HepG2 (cell line): ENCODE data around the gene CIT. TPM values are rescaled to one million over a fixed set of nuclear protein-coding genes. Genes with fewer than 3 reads are reported as not detected.
A peak's percentile ranks its signal among the peaks of the same experiment; 100 is the strongest.

Source experiments
- ATF7-NPFF ChIP-seq: sonication (generic); formaldehyde crosslinking; IDR thresholded peaks from 2 replicates; pipeline ENCODE4 v1.8.1; 2023; ENCODE audit warnings: mild to moderate bottlenecking, low read depth, missing genetic modification reagents, moderate library complexity
- GATAD2A ChIP-seq: IDR thresholded peaks from 2 replicates; pipeline ENCODE4 v1.6.1; 2016
- HMGXB4 ChIP-seq, 2 experiments: sonication (generic) in 1 of 2; formaldehyde crosslinking in 1 of 2; IDR thresholded peaks; 2 replicates each; pipeline versions ENCODE4 v1.4.0 to v1.6.1; 2018 to 2020; ENCODE audit warnings: missing genetic modification reagents in 2 of 2, borderline replicate concordance in 1 of 2, low read depth in 1 of 2, mild to moderate bottlenecking in 1 of 2, missing biosample characterization in 1 of 2
- KDM5A ChIP-seq: fragments of 200-600 bp; sonication (generic); IDR thresholded peaks from 2 replicates; pipeline ENCODE4 v1.7.0; 2018; ENCODE audit warnings: antibody characterized with exemption, mild to moderate bottlenecking, low read length, borderline replicate concordance
- TOE1 ChIP-seq: sonication (generic); formaldehyde crosslinking; IDR thresholded peaks from 2 replicates; pipeline ENCODE4 v1.4.0; 2020; ENCODE audit warnings: mild to moderate bottlenecking, missing genetic modification reagents
- ZBTB26 ChIP-seq: IDR thresholded peaks from 2 replicates; pipeline ENCODE4 v1.6.1; 2016; ENCODE audit warnings: missing compliant biosample characterization, missing genetic modification reagents, borderline replicate concordance
- ZFYVE20 ChIP-seq: sonication (generic); formaldehyde crosslinking; IDR thresholded peaks from 2 replicates; pipeline ENCODE4 v1.8.0; 2023; ENCODE audit warnings: low read depth, mild to moderate bottlenecking, moderate library complexity, missing genetic modification reagents, borderline replicate concordance
- ZNF24 ChIP-seq: fragments of 450-650 bp; IDR thresholded peaks from 2 replicates; pipeline ENCODE4 v1.6.1; 2017; ENCODE audit warnings: antibody characterized with exemption, mild to moderate bottlenecking
- ZNF331 ChIP-seq: sonication (generic); formaldehyde crosslinking; IDR thresholded peaks from 2 replicates; pipeline ENCODE4 v1.4.0; 2020; ENCODE audit warnings: missing genetic modification reagents
- ZNF337 ChIP-seq: sonication (generic); formaldehyde crosslinking; IDR thresholded peaks from 2 replicates; pipeline ENCODE4 v1.5.1; 2020; ENCODE audit warnings: missing genetic modification reagents, low read depth, mild to moderate bottlenecking, borderline replicate concordance
- ZNF563 ChIP-seq: sonication (generic); formaldehyde crosslinking; IDR thresholded peaks from 2 replicates; pipeline ENCODE4 v1.8.0; 2022; ENCODE audit warnings: mild to moderate bottlenecking, moderate library complexity, missing genetic modification reagents
- ZNF740 ChIP-seq: sonication (generic); formaldehyde crosslinking; IDR thresholded peaks from 2 replicates; pipeline ENCODE4 v1.4.0; 2020; ENCODE audit warnings: missing genetic modification reagents
- ZNF746 ChIP-seq: sonication (generic); formaldehyde crosslinking; IDR thresholded peaks from 2 replicates; pipeline ENCODE4 v1.8.0; 2022; ENCODE audit warnings: mild to moderate bottlenecking, missing genetic modification reagents
- ZSCAN20 ChIP-seq: sonication (generic); formaldehyde crosslinking; IDR thresholded peaks from 2 replicates; pipeline ENCODE4 v1.4.0; 2020; ENCODE audit warnings: missing genetic modification reagents, mild to moderate bottlenecking, borderline replicate concordance
- polyA plus RNA-seq, 8 experiments: library from polyadenylated mRNA; depleted of rRNA in 3 of 8; stranded (reverse) in 7 of 8; unstranded in 1 of 8; fragments of >200 nt; fragmentation: Illumina TruSeq in 4 of 8; extraction: Trizol in 4 of 8; gene quantifications; 2 replicates each; pipeline versions ENCODE4 v1.2.1 to v1.2.3, GENCODE V29; 2011 to 2016; ENCODE audit warnings: low read depth in 4 of 8, missing spikeins in 1 of 8, mixed read lengths in 1 of 8; ENCODE audit not compliant: insufficient read depth in 1 of 8
- total RNA-seq, 5 experiments: library from RNA; depleted of rRNA; stranded (reverse); fragments of >200 nt; fragmentation: Illumina TruSeq; extraction: Trizol; gene quantifications; 2 replicates each; pipeline ENCODE4 v1.2.3, GENCODE V29; 2016; ENCODE audit warnings: low read depth in 1 of 5
- TF ChIP-seq, protein P1 (sequence below): sonication (generic); formaldehyde crosslinking; IDR thresholded peaks from 2 replicates; pipeline ENCODE4 v1.5.0; 2020; ENCODE audit warnings: mild to moderate bottlenecking, missing genetic modification reagents, moderate library complexity

CIT gene
- total and polyA plus RNA-seq, 2 of the 13 experiments (the other 11 are each of a cell fraction or from before 2014, with no cell fraction given), result 7.7 to 11.7 TPM

DNA sequence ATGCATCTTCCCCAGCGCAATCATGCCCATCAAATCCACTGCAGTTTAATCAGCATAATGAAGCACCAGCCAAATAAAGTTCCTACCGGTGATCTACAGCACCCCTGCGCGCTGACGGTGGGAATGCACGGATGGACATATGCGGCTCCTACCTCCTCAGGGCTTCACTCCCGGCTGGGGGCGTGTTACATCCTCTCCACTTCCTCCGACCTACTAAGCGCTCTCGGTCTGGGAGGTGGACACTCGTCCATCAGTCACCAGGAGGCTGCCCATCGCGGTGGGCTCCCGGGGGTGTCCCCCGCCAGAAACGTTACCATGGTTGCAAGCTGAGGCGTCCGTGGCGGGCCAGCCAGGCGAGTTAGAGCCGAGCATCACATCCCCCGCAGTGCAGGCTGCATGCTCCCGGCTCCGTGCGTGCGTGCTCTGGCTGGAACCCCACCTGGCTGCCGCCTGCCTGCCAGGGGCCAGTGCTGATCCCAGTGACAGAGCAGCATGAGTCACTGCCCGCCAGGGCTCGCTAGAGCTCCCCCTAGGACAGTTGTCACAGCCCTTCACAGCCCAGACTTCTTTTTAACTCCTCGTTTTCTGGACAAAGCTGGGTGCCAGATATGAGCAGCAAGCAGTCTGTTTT is 73.0 kb downstream of the CIT start (continued):
- peak in 1 of 2 experiments; percentile 56; a peak in 1 of 4 replicates for TF ChIP-seq HMGXB4 (CRISPR knock-in tag; IDR thresholded peaks at IDR 0.05; ENCODE audit: borderline replicate concordance in 1 of 2, low read depth in 1 of 2)
- TF ChIP-seq, protein P1, sequence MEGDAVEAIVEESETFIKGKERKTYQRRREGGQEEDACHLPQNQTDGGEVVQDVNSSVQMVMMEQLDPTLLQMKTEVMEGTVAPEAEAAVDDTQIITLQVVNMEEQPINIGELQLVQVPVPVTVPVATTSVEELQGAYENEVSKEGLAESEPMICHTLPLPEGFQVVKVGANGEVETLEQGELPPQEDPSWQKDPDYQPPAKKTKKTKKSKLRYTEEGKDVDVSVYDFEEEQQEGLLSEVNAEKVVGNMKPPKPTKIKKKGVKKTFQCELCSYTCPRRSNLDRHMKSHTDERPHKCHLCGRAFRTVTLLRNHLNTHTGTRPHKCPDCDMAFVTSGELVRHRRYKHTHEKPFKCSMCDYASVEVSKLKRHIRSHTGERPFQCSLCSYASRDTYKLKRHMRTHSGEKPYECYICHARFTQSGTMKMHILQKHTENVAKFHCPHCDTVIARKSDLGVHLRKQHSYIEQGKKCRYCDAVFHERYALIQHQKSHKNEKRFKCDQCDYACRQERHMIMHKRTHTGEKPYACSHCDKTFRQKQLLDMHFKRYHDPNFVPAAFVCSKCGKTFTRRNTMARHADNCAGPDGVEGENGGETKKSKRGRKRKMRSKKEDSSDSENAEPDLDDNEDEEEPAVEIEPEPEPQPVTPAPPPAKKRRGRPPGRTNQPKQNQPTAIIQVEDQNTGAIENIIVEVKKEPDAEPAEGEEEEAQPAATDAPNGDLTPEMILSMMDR (CRISPR knock-in tag), result peak; percentile 76
- TF ChIP-seq ZSCAN20, result no peak
- TF ChIP-seq ZFYVE20 (CRISPR knock-in tag), result no peak
- no peak for TF ChIP-seq ZBTB26 (CRISPR knock-in tag)
- no peak for TF ChIP-seq ZNF24
- no peak for TF ChIP-seq ZNF746 (CRISPR knock-in tag)
- 0 out of 2 replicates have a peak, but pooled peaks have one; percentile 28 for TF ChIP-seq ZNF563
- no peak for TF ChIP-seq KDM5A
- no peak for TF ChIP-seq ZNF337 (CRISPR knock-in tag)
- TF ChIP-seq TOE1 (CRISPR knock-in tag), result no peak
- peak; percentile 50 for TF ChIP-seq GATAD2A (CRISPR knock-in tag)
- no peak for TF ChIP-seq ZNF740 (CRISPR knock-in tag)
- TF ChIP-seq ZNF331 (CRISPR knock-in tag), result no peak
- TF ChIP-seq ATF7-NPFF (CRISPR knock-in tag), result no peak
